ENCODE data around the gene KRT6C.
"Not testable (repeated sequence)": the region's sequence is repeated elsewhere in the genome, so short reads cannot be mapped to it uniquely, and the experiment has no call there.

The KRT6C gene

DNA sequence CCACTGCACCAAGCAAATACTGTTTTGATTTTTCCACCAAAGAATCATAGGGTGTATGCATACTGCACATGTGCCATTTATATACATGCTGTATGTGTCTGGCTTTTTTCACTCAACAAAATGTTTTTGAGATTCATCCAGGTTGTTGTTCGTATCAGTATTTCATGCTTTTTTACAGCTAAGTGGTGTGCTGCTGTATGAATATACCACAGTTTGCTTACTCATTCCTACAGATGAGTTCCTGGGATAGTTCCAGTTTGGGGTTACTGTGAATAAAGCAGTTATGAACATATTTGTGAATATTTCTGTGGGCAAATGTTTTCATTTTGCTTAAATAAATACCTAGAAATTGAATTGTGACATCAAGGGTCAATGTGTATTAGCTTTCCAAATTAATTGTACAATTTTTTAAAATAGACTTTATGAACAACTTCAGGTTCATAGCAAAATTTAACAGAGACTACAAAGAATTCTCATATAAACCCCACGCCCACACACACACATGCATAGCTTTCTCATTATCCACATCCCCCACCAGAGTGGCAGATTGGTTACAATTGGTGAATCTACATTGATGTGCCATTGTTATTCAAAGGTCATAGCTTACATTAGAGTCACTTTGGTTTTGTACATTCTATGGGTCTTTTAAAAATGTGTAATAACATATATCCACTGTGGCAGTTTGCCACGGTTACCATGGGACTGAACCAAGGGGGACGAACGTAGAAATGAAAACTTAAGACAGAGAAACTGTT is 26.4 kb upstream of the KRT6C start:
- no peak for DNase-seq (ENCODE audit: low spot score)

DNA sequence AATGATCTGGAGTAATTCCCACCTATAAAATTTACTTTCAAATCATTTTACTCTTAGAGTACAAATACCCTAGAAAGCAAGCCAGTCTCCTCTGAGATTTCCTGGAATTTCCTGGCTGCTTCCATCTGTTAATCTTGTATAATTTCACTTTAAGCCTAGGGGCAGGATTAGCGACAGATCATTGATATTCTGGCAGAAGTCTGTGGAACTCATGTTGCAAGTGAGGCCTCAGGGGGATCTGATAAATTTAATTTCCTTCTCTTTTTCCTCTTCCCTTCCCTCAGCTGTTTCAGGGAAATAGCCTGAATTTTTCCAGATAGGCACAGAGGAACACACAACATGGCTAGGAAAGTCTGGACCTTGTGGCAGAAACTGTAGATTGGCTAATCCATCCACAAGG is 25.3 kb upstream of the KRT6C start:
- DNase-seq (ENCODE audit: low spot score): no peak

DNA sequence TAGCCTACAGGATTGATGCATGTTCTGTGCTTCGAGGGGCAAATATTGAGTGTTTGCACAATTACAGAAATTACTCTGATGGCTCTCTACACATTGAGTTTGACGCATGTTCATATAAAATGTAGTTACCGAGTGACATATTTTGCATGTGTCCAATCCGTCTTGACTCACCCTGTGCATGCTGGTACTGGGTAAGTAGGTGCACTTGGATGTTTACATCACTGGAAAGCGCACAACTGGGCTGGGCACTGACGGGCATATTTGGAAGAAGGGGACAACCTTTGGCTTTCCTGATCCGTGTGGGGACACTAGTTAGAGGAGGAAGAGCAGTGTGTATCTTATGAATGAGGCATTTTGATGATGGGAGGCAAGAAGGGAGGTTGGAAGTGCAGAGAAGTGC is 24.4 kb upstream of the KRT6C start:
- DNase-seq (ENCODE audit: low spot score): no peak

- DNase-seq (ENCODE audit: low spot score): no peak
Measured at GRCh38 chr12:52496590-52497071, 23.0 kb upstream of the KRT6C start.

- DNase-seq (ENCODE audit: low spot score): no peak
Measured at GRCh38 chr12:52496054-52496453, 22.4 kb upstream of the KRT6C start.

GRCh38 chr12:52495389-52495788 is 21.8 kb upstream of the KRT6C start:
- DNase-seq (ENCODE audit: low spot score): no peak

DNA sequence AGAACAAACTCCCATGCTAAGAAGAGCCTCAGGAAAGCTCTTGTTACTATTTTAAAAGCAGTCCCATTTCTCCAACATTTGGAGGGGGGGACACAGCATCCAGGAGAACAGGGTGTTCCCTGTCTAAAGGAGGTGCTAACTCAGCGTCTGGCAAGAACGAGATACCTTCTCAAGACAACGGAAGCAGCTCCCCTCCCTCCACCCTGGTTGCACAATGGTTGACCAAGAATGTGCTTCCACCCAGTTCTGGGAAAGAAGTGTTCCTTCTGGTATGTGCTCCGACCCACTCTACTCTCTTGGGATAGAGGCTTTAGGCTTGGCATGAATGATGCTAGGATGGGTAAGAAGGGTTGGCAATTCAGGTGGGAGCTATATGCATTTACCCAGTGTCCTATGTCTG is 20.9 kb upstream of the KRT6C start:
- DNase-seq (ENCODE audit: low spot score): no peak

GRCh38 chr12:52494100-52494499 is 20.5 kb upstream of the KRT6C start:
- no peak for DNase-seq (ENCODE audit: low spot score)

DNA sequence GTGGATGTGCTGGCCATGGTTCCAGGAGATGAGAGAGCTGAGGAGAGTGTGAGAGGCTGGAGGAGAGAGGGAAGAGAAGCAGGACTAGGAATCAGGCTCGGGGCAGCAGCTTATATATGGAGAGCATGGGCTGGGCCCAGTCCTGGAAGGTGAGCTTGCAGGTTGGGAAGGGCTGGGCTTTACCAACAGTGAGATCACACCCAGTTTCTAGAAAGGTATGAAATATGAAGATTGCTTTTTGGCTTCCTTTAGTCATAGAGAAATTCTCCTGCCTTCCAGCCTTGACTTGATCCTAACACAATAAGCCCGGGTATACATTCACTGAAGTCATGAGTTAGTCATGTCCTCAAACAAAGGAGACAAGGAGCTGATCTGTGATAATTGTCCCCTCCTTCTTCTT is 19.6 kb upstream of the KRT6C start, which contains the start of gene KRT6A:
TSS of gene KRT6A (minus strand) at position 86 of the 400 bp plus-strand sequence. CDS start at position 17, 69 bp downstream.
- no peak for DNase-seq (ENCODE audit: low spot score)

- DNase-seq (ENCODE audit: low spot score): not testable (repeated sequence)
Measured at GRCh38 chr12:52492405-52492804, 18.8 kb upstream of the KRT6C start.

DNA sequence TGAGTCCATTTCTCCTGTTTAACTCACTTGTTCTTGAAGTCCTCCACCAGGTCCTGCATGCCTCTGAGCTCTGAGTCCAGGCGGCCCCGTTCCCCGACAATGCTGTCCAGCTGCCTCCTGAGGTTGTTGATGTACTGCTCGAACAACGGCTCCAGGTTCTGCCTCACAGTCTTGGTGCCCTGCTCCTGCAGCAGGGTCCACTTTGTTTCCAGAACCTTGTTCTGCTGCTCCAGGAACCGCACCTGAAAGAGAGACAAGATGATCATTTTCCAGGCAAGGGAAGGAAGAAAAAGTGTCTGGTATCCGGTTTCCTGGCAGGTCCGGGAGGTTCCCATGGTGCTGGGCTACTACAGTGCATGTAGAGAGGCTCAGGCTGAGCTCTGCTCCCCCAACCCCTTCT is 17.9 kb upstream of the KRT6C start:
- DNase-seq (ENCODE audit: low spot score): not testable (repeated sequence)

DNA sequence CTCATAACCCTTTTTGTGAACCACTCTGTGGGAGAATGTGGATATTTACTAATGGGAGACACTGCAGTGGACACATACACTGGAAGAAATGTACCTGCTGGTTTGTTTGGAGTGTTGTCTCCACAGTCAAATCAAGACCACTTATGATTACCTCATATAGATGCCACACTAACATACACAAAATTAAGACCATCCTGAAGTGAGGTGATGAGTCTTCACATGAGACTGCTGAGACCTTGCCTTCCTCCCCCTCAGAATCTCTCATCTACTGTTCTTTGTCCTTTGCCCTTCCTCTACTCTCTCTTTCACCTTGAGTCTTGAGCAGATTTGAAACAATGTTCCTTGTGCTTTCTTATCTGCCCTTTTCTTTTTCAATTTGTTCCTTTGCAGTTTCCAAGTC is 15.1 kb upstream of the KRT6C start:
- no peak for DNase-seq (ENCODE audit: low spot score)

- DNase-seq (ENCODE audit: low spot score): not testable (repeated sequence)
Measured at GRCh38 chr12:52487744-52488443, 14.3 kb upstream of the KRT6C start.

GRCh38 chr12:52487211-52487610 is 13.6 kb upstream of the KRT6C start:
- no peak for DNase-seq (ENCODE audit: low spot score)

DNA sequence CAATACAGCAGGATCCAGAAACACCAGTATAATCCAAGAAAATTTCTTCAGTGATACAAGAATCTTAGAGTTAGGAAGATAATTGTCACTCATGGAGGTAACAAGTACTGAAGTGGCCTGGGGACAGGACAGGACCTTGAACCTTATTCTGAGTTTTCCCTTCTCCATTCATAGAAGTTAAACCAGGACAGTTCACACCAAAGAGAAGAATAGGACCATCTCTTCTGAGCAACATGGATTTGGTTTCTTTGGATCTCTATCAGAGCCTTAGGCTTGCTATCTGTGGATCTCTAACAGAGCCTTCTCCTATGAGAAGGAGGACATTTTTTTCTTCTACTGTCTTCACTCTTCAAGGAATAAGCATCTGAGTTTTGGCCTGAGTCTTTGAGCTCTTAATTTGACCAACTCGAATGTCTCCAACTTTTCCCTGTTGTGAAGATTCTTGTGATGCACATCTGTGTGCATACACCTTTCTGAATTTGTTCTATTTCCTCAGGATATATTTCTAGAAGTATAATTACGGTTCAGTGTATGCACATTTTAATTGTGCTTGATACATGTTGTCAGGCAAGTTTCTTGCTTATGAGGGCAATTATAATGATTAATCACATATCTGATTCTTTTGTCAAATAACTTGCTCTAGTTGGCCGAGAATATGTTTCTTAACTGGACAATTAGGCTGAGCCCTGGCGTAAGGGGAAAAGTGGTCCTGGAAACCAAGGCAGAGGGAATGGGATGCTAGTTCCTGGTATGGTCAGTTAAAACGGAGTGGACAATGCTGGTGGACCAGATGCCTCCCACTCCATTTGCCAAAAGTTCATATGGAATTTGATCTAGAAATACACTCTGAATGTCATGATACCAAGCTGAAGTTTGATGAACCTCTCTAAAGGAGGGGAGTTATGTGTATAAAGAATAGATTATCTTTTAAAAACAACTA is 12.8 kb upstream of the KRT6C start:
- DNase-seq (ENCODE audit: low spot score): no peak

- no peak for DNase-seq (ENCODE audit: low spot score)
Measured at GRCh38 chr12:52480073-52480472, 6.5 kb upstream of the KRT6C start.

DNA sequence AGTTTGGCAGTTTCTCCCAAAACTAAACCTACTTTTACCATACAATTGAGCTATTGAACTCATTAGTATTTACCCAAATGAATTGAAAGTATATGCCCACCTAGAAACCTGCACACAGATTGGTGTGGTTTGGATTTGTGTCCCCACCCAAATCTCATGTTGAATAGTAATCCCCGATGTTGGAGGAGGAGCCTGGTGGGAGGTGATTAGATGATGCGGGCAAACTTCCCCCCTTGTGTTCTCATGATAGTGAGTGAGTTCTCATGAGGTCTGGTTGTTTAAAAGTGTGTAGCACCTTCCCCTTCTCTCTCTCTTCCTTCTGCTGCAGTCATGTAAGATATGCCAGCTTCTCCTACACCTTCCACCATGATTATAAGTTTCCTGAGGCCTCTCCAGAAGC is 4.0 kb upstream of the KRT6C start:
- DNase-seq (ENCODE audit: low spot score): no peak

DNA sequence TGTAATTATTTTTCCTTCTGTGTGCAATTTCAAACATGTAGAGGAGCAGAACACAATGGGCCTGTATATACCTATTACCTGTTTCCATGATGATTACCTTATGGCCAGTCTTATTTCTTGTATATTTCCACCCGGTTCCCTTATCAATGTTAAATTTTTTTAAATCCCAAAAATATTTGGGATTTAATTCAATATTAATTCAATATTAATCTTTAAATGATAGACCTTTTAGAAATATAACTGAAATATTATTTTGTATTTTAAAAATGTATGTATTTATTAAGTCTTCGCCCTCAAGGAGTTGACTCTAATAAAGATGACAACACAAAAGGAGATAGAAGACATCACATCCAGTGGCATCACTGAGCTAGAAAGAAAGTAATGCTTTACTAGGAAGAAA is 607 bp upstream of the KRT6C start:
- DNase-seq (ENCODE audit: low spot score): no peak

DNA sequence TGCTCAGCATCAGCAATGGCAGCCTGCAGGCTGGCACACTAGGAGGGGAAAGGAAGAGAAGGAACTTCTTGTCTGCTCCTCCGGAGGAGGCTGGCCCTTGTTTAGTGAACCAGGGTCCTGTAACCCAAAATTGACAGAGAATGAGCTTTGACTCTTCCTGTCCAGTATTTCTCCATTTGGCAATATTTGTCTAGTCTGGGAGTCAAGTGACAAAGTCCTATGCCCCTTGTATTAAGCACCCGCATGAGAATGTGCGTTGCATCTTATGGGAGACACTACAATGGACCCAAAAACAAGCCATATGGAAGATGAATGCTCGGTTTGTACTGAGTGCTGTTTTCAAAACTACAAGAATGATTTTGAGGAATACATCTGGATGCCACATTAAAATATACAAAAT is 3.8 kb downstream of the KRT6C start:
- DNase-seq (ENCODE audit: low spot score): no peak

GRCh38 chr12:52464897-52465296 is 8.7 kb downstream of the KRT6C start:
- DNase-seq (ENCODE audit: low spot score): no peak

DNA sequence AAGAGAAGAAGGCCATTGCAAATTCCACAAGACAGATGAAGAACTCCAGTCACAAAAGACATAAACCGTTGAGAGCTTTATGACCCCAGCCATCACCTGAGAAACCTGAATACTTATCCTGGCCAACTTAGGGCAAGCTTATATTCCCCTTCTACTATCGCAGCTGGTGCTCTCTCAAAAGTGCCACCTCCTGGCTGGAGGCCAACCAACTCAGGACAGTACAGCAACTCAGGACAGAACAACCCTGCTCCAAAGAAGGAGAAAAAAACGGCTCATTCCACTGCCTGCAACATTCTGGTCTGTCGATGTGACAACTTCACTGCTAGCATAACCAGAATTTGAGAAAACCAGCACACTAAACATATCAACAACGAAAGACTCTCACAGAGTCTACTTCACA is 11.9 kb downstream of the KRT6C start:
- no peak for DNase-seq (ENCODE audit: low spot score)

- no peak for DNase-seq (ENCODE audit: low spot score)
Measured at GRCh38 chr12:52458861-52459260, 14.7 kb downstream of the KRT6C start.

Data from RKO (cell line).